GM23338 (cell line): ENCODE data around the gene SCLT1. TPM values are rescaled to one million over a fixed set of nuclear protein-coding genes. Genes with fewer than 3 reads are reported as not detected.

Experiments
- ATAC-seq: fragments of 200-7000 bp; cut with Tn5 transposase; 3 replicates; pipeline ENCODE4 v1.9.1; 2020
- DNase-seq: peaks from one replicate; pipeline ENCODE4 v3.0.0-alpha.2; 2015; ENCODE audit warnings: low spot score
- H2AFZ ChIP-seq: fragments of 200-600 bp; sonication (generic); 2 replicates; pipeline ENCODE4 v1.8.0; 2016; ENCODE audit warnings: antibody characterized with exemption, mild to moderate bottlenecking, moderate library complexity
- H3F3A ChIP-seq: fragments of 200-600 bp; sonication (generic); replicated peaks from 2 replicates; pipeline ENCODE4 v1.8.0; 2017; ENCODE audit warnings: antibody characterized with exemption, mixed run types, low read depth
- H3K27ac ChIP-seq: fragments of 200-600 bp; sonication (generic); 2 replicates; pipeline ENCODE4 v1.6.1; 2016; ENCODE audit warnings: low read depth
- H3K27me3 ChIP-seq: fragments of 200-600 bp; sonication (generic); 2 replicates; pipeline ENCODE4 v1.8.0; 2016; ENCODE audit warnings: mild to moderate bottlenecking, mixed run types, moderate library complexity; ENCODE audit not compliant: insufficient read depth
- H3K36me3 ChIP-seq: fragments of 200-600 bp; sonication (generic); 2 replicates; pipeline ENCODE4 v1.8.0; 2016; ENCODE audit warnings: mild to moderate bottlenecking; ENCODE audit not compliant: insufficient read depth
- H3K4me1 ChIP-seq: fragments of 200-600 bp; sonication (generic); 2 replicates; pipeline ENCODE4 v1.8.0; 2016; ENCODE audit warnings: mild to moderate bottlenecking, moderate library complexity; ENCODE audit not compliant: insufficient read depth
- H3K4me2 ChIP-seq: fragments of 200-600 bp; sonication (generic); 2 replicates; pipeline ENCODE4 v1.7.1; 2017; ENCODE audit warnings: mixed run types
- H3K4me3 ChIP-seq: fragments of 200-600 bp; sonication (generic); 2 replicates; pipeline ENCODE4 v1.6.1; 2016; ENCODE audit warnings: mixed run types
- H3K79me2 ChIP-seq: fragments of 200-600 bp; sonication (generic); replicated peaks from 2 replicates; pipeline ENCODE4 v1.8.0; 2017; ENCODE audit warnings: mild to moderate bottlenecking; ENCODE audit not compliant: insufficient read depth
- H3K9me2 ChIP-seq: fragments of 200-600 bp; sonication (generic); 2 replicates; pipeline ENCODE4 v1.8.0; 2017; ENCODE audit not compliant: insufficient read depth
- H4K20me1 ChIP-seq: fragments of 200-600 bp; sonication (generic); replicated peaks from 2 replicates; pipeline ENCODE4 v1.8.0; 2017; ENCODE audit warnings: mild to moderate bottlenecking; ENCODE audit not compliant: insufficient read depth
- H3K27ac Mint-ChIP-seq: 2 replicates; pipeline ENCODE4 v1.8.0; 2020; ENCODE audit warnings: inconsistent platforms, mild to moderate bottlenecking, moderate library complexity, mixed read lengths
- H3K27me3 Mint-ChIP-seq: 3 replicates; pipeline ENCODE4 v1.8.0; 2022; ENCODE audit warnings: low read depth, mild to moderate bottlenecking, moderate library complexity, mixed read lengths, inconsistent platforms; ENCODE audit not compliant: insufficient read depth, poor library complexity
- H3K36me3 Mint-ChIP-seq: 3 replicates; pipeline ENCODE4 v1.8.0; 2021; ENCODE audit warnings: low read depth, mild to moderate bottlenecking, inconsistent platforms, moderate library complexity, mixed read lengths
- H3K4me1 Mint-ChIP-seq: 3 replicates; pipeline ENCODE4 v1.8.0; 2020; ENCODE audit warnings: mild to moderate bottlenecking, inconsistent platforms, mixed read lengths
- H3K4me3 Mint-ChIP-seq: 3 replicates; pipeline ENCODE4 v1.8.0; 2021; ENCODE audit warnings: moderate library complexity, mild to moderate bottlenecking, inconsistent platforms, mixed read lengths
- H3K9me3 Mint-ChIP-seq: 3 replicates; pipeline ENCODE4 v1.8.0; 2020; ENCODE audit warnings: moderate library complexity, mild to moderate bottlenecking, inconsistent platforms, mixed read lengths
- CREB1 ChIP-seq: fragments of 250-450 bp; sonication (Bioruptor Pico); IDR thresholded peaks from 2 replicates; pipeline ENCODE4 v1.5.0; 2020; ENCODE audit warnings: low read depth, mild to moderate bottlenecking, moderate library complexity
- EZH2 ChIP-seq: fragments of 200-600 bp; sonication (generic); IDR thresholded peaks from one replicate; pipeline ENCODE4 v1.8.0; 2017; ENCODE audit warnings: antibody characterized with exemption, mild to moderate bottlenecking, low read depth; ENCODE audit not compliant: unreplicated experiment
- EZH2phosphoT487 ChIP-seq: fragments of 200-600 bp; sonication (generic); IDR thresholded peaks from one replicate; pipeline ENCODE4 v1.8.1; 2018; ENCODE audit warnings: antibody characterized with exemption; ENCODE audit not compliant: unreplicated experiment
- JUNB ChIP-seq: IDR thresholded peaks from one replicate; pipeline ENCODE4 v1.6.1; 2016; ENCODE audit warnings: antibody characterized with exemption; ENCODE audit not compliant: unreplicated experiment
- NANOG ChIP-seq: IDR thresholded peaks from 2 replicates; pipeline ENCODE4 v1.6.1; 2016; ENCODE audit warnings: antibody characterized with exemption, borderline replicate concordance
- POLR2AphosphoS5 ChIP-seq: IDR thresholded peaks from 2 replicates; pipeline ENCODE4 v1.6.1; 2016; ENCODE audit warnings: antibody characterized with exemption, low read depth
- STAT1 ChIP-seq: IDR thresholded peaks from one replicate; pipeline ENCODE4 v1.6.1; 2016; ENCODE audit warnings: antibody characterized with exemption; ENCODE audit not compliant: unreplicated experiment
- ZNF114 ChIP-seq: fragments of 250-450 bp; sonication (Bioruptor Pico); IDR thresholded peaks from 2 replicates; pipeline ENCODE4 v1.5.0; 2020; ENCODE audit warnings: mild to moderate bottlenecking, moderate library complexity
- ZNF331 ChIP-seq: fragments of 250-450 bp; sonication (Bioruptor Pico); IDR thresholded peaks from 2 replicates; pipeline ENCODE4 v1.5.0; 2020; ENCODE audit warnings: low read depth, mild to moderate bottlenecking, moderate library complexity
- polyA plus RNA-seq: library from polyadenylated mRNA; unstranded; fragments of >200 nt; fragmentation: Nextera tagmentation; extraction: Ambion mirVana; gene quantifications from 2 replicates; pipeline ENCODE4 v1.2.1, GENCODE V29; 2016
- total RNA-seq: library from RNA; depleted of rRNA; stranded (reverse); fragments of >200 nt; shearing (Covaris generic); gene quantifications from 2 replicates; pipeline ENCODE4 v1.2.3, GENCODE V29; 2014
- TF ChIP-seq, protein P1 (sequence below): IDR thresholded peaks from 2 replicates; pipeline ENCODE4 v1.6.1; 2016; ENCODE audit warnings: antibody characterized with exemption
- TF ChIP-seq, protein P2 (sequence below), 2 experiments: fragments of 200-600 bp in 1 of 2; sonication (generic) in 1 of 2; conservative IDR thresholded peaks; 2 replicates each; pipeline versions ENCODE4 v1.5.1 to v1.6.1; 2016 to 2017; ENCODE audit warnings: antibody characterized with exemption in 2 of 2, low read depth in 2 of 2, mild to moderate bottlenecking in 2 of 2, moderate library complexity in 1 of 2
- TF ChIP-seq, protein P3 (sequence below): IDR thresholded peaks from one replicate; pipeline ENCODE4 v1.6.1; 2018; ENCODE audit warnings: antibody characterized with exemption; ENCODE audit not compliant: unreplicated experiment
- TF ChIP-seq, protein P4 (sequence below): fragments of 250-450 bp; sonication (Bioruptor Pico); IDR thresholded peaks from 2 replicates; pipeline ENCODE4 v1.5.0; 2020; ENCODE audit warnings: mild to moderate bottlenecking, moderate library complexity

The SCLT1 gene
- total and polyA plus RNA-seq, 2 experiments from 2014 or later = 18.5 to 18.9 TPM

DNA sequence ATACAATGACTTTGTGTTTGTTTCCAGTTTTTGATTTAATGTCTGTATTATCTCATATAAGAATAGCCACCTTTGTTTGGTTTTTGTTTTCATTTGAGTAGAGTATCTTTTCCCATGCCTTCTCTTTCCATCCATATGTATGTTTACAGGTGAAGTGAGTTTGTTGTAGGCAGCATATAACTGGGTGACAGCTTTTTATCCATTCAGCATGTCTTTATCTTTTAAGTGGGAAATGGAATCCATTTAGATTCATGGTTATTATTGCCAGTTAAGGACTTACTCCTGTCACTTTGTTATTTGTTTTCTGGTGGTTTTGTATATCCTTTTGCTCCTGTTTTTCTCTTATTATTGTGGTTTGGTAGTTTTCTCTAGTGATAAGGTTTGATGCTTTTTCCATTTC lies 34.3 kb downstream of the SCLT1 start:
- H3K4me2 ChIP-seq = no peak overlapping the region

More for the DNA sequence above, 34.3 kb downstream of the SCLT1 start:
- H3K36me3 Mint-ChIP-seq = peaks cover 90% of the 10 kb centered on the region
- H3K9me3 Mint-ChIP-seq = peaks cover 95% of the 10 kb centered on the region
- Histone ChIP-seq H3K9me2 (no peaks in the 10 kb centered on the region), H3K36me3 (peaks cover 20% of the 10 kb centered on the region), H3F3A (no peaks in the 10 kb centered on the region), H3K27me3 (no peaks in the 10 kb centered on the region), H3K27ac (no peak overlapping the region), H3K4me3 (no peak overlapping the region), H4K20me1 (no peaks in the 10 kb centered on the region), H3K4me1 (no peaks in the 10 kb centered on the region), H3K79me2 (no peaks in the 10 kb centered on the region), H2AFZ (no peak overlapping the region)
- no peak overlapping the region for H3K27ac Mint-ChIP-seq
- no peak overlapping the region for H3K4me3 Mint-ChIP-seq
- peaks cover 2% of the 10 kb centered on the region for H3K27me3 Mint-ChIP-seq
- ATAC-seq (no peak), DNase-seq (no peak)
- TF ChIP-seq CREB1 (CRISPR knock-in tag) = no peak
- TF ChIP-seq, protein P1, sequence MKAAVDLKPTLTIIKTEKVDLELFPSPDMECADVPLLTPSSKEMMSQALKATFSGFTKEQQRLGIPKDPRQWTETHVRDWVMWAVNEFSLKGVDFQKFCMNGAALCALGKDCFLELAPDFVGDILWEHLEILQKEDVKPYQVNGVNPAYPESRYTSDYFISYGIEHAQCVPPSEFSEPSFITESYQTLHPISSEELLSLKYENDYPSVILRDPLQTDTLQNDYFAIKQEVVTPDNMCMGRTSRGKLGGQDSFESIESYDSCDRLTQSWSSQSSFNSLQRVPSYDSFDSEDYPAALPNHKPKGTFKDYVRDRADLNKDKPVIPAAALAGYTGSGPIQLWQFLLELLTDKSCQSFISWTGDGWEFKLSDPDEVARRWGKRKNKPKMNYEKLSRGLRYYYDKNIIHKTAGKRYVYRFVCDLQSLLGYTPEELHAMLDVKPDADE = no peak
- no peak for TF ChIP-seq POLR2AphosphoS5
- TF ChIP-seq EZH2 = no peak
- TF ChIP-seq STAT1 = no peak
- TF ChIP-seq, protein P2, sequence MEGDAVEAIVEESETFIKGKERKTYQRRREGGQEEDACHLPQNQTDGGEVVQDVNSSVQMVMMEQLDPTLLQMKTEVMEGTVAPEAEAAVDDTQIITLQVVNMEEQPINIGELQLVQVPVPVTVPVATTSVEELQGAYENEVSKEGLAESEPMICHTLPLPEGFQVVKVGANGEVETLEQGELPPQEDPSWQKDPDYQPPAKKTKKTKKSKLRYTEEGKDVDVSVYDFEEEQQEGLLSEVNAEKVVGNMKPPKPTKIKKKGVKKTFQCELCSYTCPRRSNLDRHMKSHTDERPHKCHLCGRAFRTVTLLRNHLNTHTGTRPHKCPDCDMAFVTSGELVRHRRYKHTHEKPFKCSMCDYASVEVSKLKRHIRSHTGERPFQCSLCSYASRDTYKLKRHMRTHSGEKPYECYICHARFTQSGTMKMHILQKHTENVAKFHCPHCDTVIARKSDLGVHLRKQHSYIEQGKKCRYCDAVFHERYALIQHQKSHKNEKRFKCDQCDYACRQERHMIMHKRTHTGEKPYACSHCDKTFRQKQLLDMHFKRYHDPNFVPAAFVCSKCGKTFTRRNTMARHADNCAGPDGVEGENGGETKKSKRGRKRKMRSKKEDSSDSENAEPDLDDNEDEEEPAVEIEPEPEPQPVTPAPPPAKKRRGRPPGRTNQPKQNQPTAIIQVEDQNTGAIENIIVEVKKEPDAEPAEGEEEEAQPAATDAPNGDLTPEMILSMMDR (conservative IDR thresholded peaks at IDR 0.05; ENCODE audit: low read depth in 2 of 2) = no peak
- no peak for TF ChIP-seq ZNF114 (CRISPR knock-in tag)
- TF ChIP-seq, protein P3, sequence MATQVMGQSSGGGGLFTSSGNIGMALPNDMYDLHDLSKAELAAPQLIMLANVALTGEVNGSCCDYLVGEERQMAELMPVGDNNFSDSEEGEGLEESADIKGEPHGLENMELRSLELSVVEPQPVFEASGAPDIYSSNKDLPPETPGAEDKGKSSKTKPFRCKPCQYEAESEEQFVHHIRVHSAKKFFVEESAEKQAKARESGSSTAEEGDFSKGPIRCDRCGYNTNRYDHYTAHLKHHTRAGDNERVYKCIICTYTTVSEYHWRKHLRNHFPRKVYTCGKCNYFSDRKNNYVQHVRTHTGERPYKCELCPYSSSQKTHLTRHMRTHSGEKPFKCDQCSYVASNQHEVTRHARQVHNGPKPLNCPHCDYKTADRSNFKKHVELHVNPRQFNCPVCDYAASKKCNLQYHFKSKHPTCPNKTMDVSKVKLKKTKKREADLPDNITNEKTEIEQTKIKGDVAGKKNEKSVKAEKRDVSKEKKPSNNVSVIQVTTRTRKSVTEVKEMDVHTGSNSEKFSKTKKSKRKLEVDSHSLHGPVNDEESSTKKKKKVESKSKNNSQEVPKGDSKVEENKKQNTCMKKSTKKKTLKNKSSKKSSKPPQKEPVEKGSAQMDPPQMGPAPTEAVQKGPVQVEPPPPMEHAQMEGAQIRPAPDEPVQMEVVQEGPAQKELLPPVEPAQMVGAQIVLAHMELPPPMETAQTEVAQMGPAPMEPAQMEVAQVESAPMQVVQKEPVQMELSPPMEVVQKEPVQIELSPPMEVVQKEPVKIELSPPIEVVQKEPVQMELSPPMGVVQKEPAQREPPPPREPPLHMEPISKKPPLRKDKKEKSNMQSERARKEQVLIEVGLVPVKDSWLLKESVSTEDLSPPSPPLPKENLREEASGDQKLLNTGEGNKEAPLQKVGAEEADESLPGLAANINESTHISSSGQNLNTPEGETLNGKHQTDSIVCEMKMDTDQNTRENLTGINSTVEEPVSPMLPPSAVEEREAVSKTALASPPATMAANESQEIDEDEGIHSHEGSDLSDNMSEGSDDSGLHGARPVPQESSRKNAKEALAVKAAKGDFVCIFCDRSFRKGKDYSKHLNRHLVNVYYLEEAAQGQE = no peak
- TF ChIP-seq, protein P4, sequence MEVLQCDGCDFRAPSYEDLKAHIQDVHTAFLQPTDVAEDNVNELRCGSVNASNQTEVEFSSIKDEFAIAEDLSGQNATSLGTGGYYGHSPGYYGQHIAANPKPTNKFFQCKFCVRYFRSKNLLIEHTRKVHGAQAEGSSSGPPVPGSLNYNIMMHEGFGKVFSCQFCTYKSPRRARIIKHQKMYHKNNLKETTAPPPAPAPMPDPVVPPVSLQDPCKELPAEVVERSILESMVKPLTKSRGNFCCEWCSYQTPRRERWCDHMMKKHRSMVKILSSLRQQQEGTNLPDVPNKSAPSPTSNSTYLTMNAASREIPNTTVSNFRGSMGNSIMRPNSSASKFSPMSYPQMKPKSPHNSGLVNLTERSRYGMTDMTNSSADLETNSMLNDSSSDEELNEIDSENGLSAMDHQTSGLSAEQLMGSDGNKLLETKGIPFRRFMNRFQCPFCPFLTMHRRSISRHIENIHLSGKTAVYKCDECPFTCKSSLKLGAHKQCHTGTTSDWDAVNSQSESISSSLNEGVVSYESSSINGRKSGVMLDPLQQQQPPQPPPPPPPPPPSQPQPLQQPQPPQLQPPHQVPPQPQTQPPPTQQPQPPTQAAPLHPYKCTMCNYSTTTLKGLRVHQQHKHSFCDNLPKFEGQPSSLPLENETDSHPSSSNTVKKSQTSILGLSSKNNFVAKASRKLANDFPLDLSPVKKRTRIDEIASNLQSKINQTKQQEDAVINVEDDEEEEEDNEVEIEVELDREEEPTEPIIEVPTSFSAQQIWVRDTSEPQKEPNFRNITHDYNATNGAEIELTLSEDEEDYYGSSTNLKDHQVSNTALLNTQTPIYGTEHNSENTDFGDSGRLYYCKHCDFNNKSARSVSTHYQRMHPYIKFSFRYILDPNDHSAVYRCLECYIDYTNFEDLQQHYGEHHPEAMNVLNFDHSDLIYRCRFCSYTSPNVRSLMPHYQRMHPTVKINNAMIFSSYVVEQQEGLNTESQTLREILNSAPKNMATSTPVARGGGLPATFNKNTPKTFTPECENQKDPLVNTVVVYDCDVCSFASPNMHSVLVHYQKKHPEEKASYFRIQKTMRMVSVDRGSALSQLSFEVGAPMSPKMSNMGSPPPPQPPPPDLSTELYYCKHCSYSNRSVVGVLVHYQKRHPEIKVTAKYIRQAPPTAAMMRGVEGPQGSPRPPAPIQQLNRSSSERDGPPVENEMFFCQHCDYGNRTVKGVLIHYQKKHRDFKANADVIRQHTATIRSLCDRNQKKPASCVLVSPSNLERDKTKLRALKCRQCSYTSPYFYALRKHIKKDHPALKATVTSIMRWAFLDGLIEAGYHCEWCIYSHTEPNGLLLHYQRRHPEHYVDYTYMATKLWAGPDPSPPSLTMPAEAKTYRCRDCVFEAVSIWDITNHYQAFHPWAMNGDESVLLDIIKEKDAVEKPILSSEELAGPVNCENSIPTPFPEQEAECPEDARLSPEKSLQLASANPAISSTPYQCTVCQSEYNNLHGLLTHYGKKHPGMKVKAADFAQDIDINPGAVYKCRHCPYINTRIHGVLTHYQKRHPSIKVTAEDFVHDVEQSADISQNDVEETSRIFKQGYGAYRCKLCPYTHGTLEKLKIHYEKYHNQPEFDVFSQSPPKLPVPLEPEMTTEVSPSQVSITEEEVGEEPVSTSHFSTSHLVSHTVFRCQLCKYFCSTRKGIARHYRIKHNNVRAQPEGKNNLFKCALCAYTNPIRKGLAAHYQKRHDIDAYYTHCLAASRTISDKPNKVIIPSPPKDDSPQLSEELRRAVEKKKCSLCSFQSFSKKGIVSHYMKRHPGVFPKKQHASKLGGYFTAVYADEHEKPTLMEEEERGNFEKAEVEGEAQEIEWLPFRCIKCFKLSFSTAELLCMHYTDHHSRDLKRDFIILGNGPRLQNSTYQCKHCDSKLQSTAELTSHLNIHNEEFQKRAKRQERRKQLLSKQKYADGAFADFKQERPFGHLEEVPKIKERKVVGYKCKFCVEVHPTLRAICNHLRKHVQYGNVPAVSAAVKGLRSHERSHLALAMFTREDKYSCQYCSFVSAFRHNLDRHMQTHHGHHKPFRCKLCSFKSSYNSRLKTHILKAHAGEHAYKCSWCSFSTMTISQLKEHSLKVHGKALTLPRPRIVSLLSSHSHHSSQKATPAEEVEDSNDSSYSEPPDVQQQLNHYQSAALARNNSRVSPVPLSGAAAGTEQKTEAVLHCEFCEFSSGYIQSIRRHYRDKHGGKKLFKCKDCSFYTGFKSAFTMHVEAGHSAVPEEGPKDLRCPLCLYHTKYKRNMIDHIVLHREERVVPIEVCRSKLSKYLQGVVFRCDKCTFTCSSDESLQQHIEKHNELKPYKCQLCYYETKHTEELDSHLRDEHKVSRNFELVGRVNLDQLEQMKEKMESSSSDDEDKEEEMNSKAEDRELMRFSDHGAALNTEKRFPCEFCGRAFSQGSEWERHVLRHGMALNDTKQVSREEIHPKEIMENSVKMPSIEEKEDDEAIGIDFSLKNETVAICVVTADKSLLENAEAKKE (CRISPR knock-in tag) = no peak
- no peak for TF ChIP-seq EZH2phosphoT487
- TF ChIP-seq NANOG = no peak
- TF ChIP-seq JUNB = no peak
- no peak for TF ChIP-seq ZNF331
- H3K4me1 Mint-ChIP-seq = no peaks in the 10 kb centered on the region
